KOPT-K1 (cell line): ENCODE data around the gene CPT1C.

Source experiments
- H3K27ac ChIP-seq: fragments of 200-600 bp; sonication (generic); 2 replicates; pipeline ENCODE4 v1.5.1; 2016; ENCODE audit warnings: antibody characterized with exemption, mild to moderate bottlenecking, low read depth, low read length; ENCODE audit not compliant: poor library complexity, severe bottlenecking
- H3K36me3 ChIP-seq: fragments of 200-600 bp; sonication (generic); 2 replicates; pipeline ENCODE4 v1.5.1; 2017; ENCODE audit warnings: antibody characterized with exemption, mild to moderate bottlenecking, low read length, moderate library complexity; ENCODE audit not compliant: insufficient read depth
- H3K9me3 ChIP-seq: fragments of 200-600 bp; sonication (generic); 2 replicates; pipeline ENCODE4 v1.5.1; 2017; ENCODE audit warnings: antibody characterized with exemption, low read length, mild to moderate bottlenecking; ENCODE audit not compliant: insufficient read depth, poor library complexity, severe bottlenecking

CPT1C gene

DNA sequence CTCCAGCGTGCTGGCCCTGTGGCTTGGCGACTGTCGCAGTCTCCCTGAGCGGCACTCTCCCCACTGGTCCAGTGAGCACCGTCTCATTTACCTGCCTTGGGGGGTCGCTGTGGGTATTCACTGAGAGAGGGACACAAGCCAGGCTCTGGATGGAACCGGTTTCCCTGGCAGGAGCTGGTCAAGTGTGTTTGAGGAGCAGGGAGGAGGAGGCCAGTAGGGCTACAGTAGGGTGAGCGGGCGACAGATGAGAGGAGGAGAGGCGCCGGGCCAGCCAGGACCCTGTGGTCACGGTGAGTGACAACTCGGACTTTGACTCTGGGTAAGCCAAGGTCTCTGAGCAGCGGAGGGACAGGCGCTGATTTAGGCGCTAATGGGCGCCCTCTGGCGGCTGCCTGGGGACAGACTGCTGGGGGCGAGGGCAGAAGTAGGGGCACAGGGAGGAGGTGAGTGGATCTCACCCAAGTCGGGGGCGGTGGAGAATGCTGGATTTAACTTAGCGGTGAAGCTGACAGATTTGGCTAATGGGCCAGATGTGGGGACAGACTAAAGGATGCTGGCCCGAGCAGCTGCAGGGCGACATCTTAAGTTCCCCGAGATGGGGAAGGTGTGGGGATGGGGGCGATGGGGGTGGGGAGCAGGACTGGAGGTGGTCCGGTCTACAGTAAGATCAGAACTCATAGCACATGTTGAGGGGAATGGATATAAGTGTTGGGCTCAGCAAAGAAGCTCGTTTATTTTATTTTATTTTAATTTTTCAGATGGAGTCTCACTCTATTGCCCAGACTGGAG lies 18.6 kb upstream of the CPT1C start:
- peaks cover 52% of the 10 kb centered on the region for H3K36me3 ChIP-seq
- no peaks in the 10 kb centered on the region for H3K9me3 ChIP-seq
- no peak overlapping the region for H3K27ac ChIP-seq

DNA sequence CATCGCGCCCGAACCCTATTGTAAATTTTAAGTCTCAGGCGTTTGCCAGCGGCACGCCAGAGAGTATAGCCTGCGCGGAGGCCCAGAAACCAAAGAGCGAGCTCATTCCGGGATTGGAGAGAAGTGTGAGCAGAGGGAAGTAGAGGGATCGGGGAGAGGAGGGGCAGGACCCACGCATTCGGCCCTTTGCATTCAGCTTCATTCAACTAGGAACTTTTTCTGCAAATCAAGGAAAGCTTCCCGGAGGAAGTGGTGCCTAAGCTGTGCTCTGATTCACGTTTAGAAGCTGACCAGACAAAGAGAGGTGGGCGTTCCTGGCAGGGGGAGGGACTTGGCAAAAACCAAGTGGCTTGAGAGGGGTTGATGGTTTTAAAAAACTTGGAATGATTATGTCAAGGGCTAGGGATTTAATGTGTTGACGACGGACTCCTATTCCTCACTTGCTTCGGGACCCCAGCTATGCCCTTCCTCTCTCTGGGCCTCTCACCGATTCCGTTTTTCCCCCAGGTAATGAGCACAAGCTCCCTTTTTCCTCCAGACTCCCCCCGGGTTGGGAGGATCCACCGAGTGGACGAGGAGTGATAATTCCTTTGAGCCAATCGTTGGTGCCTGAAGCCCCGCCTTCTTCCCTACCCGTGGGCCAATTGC lies 14.7 kb upstream of the CPT1C start:
- H3K36me3 ChIP-seq, result peaks cover 36% of the 10 kb centered on the region
- H3K27ac ChIP-seq, result peak overlapping the region; percentile 92
- H3K9me3 ChIP-seq, result no peaks in the 10 kb centered on the region

GRCh38 chr19:49676784-49677230 lies 14.1 kb upstream of the CPT1C start:
- Histone ChIP-seq H3K36me3 (peaks cover 36% of the 10 kb centered on the region), H3K9me3 (no peaks in the 10 kb centered on the region), H3K27ac (peak overlapping the region; percentile 92)

DNA sequence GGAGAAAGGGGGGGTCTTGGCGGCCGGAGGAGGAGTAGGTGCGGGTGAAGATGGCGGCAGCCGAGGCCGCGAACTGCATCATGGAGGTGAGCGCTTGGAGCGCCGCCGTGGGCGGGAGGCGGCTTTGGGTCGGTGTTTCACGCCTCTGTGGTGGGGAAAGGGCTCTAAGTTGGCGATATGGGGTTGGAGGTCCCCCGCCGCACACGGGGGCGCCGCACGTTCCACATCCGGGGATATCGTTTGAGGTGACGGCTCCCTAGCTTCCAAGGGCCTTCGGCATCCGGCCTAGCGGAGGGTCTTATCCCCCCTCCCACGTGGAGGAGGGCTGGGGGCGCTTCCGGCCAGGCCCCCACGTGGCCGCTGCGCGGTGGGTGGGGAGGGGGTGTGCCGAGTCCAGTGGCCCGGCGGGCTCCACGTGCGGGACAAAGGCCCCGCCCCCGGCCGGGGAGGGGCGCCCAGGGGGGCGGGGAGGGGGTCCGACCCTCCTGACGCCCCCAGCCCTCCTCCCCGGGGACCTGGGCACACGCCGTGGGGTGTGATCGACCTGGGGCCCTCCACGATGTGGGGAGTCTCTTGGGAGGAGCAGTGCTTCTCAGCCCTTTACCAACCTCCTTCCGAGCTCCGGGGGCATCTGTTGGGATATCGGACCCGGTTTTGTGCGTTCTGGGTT lies 13.6 kb upstream of the CPT1C start, which contains the start of gene PRMT1:
PRMT1 (plus strand) TSS at position 41 of the 670 bp plus-strand sequence; CDS start at position 51, 10 bp downstream.
- Histone ChIP-seq H3K36me3 (peaks cover 38% of the 10 kb centered on the region), H3K9me3 (no peaks in the 10 kb centered on the region), H3K27ac (peak within 1 kb of the TSS; percentile 92)

DNA sequence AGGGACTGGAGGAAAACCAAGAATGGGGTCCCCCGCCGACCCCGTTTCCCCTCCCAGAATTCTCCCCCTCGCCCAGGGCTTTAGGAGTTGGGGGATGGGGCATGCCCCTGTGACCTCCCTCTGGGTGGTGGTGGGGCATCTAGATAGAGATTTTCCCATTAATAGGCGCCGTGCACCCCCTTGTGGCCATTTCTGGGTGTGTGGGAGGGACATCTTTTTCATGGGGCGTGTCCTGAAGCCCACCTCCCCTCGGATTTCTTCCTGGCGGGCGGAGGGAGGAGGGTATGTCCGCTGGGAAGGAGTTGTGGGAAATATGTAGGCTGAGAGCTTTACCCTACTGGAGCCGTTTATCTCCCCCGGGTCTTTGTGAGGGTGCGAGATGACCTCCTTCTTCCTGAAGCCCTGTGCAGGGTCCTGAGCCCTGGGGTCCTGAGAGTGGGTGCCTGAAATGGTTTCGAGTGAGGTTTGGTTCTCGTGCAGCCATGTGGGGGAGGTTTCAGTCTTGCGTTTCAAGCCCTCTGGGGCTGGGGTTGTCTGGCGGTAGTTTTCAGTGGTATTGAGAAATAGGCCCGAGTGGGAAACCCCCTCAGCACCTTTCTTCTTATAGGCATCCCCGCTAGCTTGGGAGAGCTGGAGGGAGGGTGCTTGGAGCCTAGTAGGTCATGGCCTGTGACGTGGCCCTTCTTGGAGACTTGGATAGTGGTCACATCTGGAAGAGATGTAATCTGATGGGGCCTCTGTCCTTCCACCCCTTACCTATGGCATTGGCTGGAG lies 12.8 kb upstream of the CPT1C start:
- Histone ChIP-seq H3K36me3 (peaks cover 44% of the 10 kb centered on the region), H3K27ac (peak overlapping the region; percentile 92), H3K9me3 (no peaks in the 10 kb centered on the region)

DNA sequence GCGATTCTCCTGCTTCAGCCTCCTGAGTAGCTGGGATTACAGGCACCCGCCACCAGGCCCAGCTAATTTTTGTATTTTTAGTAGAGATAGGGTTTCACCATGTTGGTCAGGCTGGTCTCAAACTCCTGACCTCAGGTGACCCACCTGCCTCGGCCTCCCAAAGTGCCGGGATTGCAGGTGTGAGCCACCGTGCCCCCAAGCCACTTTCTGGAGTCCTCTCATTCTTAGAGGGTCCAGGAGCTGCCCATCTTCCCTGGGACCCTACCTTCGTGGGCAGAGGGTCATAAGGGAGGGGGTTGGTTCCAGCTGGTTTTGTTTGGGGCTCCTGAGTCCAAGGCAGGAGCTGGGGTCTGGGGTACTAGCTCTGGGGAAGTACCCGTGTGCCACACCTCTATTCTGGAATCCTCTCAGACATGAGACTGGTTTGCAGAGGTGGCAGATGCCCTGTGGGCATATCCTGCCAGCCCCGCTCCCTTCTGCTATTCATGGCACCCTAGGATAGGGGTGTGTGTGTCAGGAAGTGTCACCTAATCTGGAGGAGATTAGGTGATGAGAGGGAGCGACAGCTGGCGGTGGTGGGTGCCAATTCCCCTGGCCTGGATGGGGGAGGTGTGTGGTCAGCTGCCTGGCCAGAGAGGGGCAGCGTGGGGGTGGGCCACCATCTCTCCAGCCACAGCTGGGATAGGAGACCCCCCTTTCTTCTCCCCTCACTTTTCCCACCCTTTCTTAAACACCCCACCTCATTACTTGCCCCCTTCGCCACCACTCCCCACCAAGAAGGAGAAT lies 11.7 kb upstream of the CPT1C start:
- H3K27ac ChIP-seq, result no peak overlapping the region
- H3K9me3 ChIP-seq, result no peaks in the 10 kb centered on the region
- peaks cover 44% of the 10 kb centered on the region for H3K36me3 ChIP-seq

DNA sequence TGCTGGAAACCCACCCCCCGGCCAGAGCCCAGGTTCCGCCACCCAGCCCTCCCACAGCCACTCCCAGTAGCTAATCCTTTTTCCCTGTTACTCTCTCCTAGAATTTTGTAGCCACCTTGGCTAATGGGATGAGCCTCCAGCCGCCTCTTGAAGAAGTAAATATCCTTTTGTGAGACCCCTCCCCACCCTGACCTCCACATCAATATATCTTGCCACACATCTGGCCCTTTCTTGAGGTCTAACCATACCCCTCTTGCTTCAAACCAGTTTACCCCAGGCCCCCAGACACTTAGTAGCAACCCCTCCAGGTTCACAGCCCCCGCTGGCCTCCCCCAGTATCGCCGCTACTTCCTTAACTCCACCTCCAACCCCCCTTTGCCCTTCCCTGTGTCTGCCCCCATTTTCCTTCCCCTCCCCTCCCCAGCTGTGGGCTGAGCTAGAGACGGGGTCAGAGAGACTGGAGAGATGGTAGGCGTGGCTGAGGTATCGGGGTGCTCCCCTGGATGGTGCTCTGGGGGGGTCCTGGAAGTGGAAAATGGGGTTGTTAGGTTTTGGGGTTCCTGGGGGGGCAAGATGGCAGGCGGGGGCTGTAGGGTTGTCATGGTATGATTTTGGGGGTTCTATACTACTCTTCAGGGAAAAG lies 11.0 kb upstream of the CPT1C start:
- H3K36me3 ChIP-seq, result peaks cover 51% of the 10 kb centered on the region
- peak overlapping the region; percentile 13 for H3K27ac ChIP-seq
- H3K9me3 ChIP-seq, result no peaks in the 10 kb centered on the region

- peaks cover 59% of the 10 kb centered on the region for H3K36me3 ChIP-seq
- peak overlapping the region; percentile 13 for H3K27ac ChIP-seq
- no peaks in the 10 kb centered on the region for H3K9me3 ChIP-seq
Measured at GRCh38 chr19:49680421-49681351, 10.2 kb upstream of the CPT1C start.

DNA sequence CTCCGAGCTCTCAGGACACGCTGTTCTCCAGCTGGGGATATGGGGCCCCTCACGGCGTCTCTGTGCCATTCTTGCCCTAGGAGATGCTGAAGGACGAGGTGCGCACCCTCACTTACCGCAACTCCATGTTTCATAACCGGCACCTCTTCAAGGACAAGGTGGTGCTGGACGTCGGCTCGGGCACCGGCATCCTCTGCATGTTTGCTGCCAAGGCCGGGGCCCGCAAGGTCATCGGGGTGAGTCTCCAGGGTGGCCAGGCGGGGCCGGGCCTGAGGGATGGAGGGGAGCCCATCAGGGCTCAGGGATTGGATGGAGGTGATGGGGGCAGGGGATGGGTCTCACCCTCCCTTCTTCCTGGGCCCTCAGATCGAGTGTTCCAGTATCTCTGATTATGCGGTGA lies 9.1 kb upstream of the CPT1C start:
- no peaks in the 10 kb centered on the region for H3K9me3 ChIP-seq
- H3K36me3 ChIP-seq, result peaks cover 69% of the 10 kb centered on the region
- H3K27ac ChIP-seq, result no peak overlapping the region

- peaks cover 73% of the 10 kb centered on the region for H3K36me3 ChIP-seq
- no peak overlapping the region for H3K27ac ChIP-seq
- no peaks in the 10 kb centered on the region for H3K9me3 ChIP-seq
Measured at GRCh38 chr19:49682274-49682673, 8.6 kb upstream of the CPT1C start.

- peaks cover 89% of the 10 kb centered on the region for H3K36me3 ChIP-seq
- no peaks in the 10 kb centered on the region for H3K9me3 ChIP-seq
- H3K27ac ChIP-seq, result no peak overlapping the region
Measured at GRCh38 chr19:49683814-49684250, 7.1 kb upstream of the CPT1C start.

GRCh38 chr19:49684251-49684982 lies 6.5 kb upstream of the CPT1C start:
- H3K27ac ChIP-seq, result no peak overlapping the region
- H3K9me3 ChIP-seq, result no peaks in the 10 kb centered on the region
- H3K36me3 ChIP-seq, result peaks cover 95% of the 10 kb centered on the region
